HCT116 (cell line): ENCODE results near the gene GALNT6. TPM values are rescaled to one million over a fixed set of nuclear protein-coding genes. Genes with fewer than 3 reads are reported as not detected.

ENCODE experiments used
- ATAC-seq: fragments of 200-7000 bp; cut with Tn5 transposase; 2 replicates; pipeline ENCODE4 v1.9.1; 2020; ENCODE audit warnings: mild to moderate bottlenecking, moderate library complexity
- BruUV-seq: library from RNA; stranded (reverse); fragments of 400-500 nt; replicated peaks from 2 replicates; lab custom pipeline; 2021; lab: Mats Ljungman, UMichigan
- CTCF ChIA-PET: fragments of 300-600 bp; sonication (Branson Sonifier 250); formaldehyde crosslinking; loops from one replicate; lab custom pipeline; 2021; ENCODE audit warnings: antibody characterized with exemption; lab: Charles Lee
- POLR2A ChIA-PET: fragments of 300-600, 350-600 bp; sonication (Branson Sonifier 250); formaldehyde crosslinking; loops from one replicate; lab custom pipeline; 2021; ENCODE audit warnings: antibody characterized with exemption; lab: Charles Lee
- RAD21 ChIA-PET, 2 experiments: fragments of 300-600 bp; sonication (Branson Sonifier 250); formaldehyde crosslinking; loops; one replicate each; lab custom pipeline; 2023; ENCODE audit warnings: low total read pairs in 2 of 2; ENCODE audit not compliant: uncharacterized antibody in 2 of 2, unreplicated experiment in 2 of 2, low non-redundant PET in 1 of 2; lab: Charles Lee
- DNase-seq: peaks from one replicate; pipeline ENCODE4 v3.0.0-alpha.2; 2010; ENCODE audit warnings: low read depth, low spot score
- H2AFZ ChIP-seq: fragments of 200-600 bp; shearing (Covaris generic), sonication (generic); 2 replicates; pipeline ENCODE4 v1.6.1; 2017; ENCODE audit warnings: low read depth, mixed run types, mixed read lengths, antibody characterized with exemption, low read length; ENCODE audit not compliant: poor library complexity, severe bottlenecking
- H3K27ac ChIP-seq: 2 replicates; pipeline ENCODE4 v1.5.1; 2012; ENCODE audit warnings: low read depth, low read length
- H3K27me3 ChIP-seq: fragments of 200-600 bp; sonication (generic); 2 replicates; pipeline ENCODE4 v1.6.1; 2016; ENCODE audit warnings: mixed run types, low read length, mixed read lengths; ENCODE audit not compliant: insufficient read depth
- H3K36me3 ChIP-seq, 2 experiments: fragments of 200-500 bp in 1 of 2; fragments of 200-600 bp in 1 of 2; sonication (Bioruptor generic) in 1 of 2; sonication (generic) in 1 of 2; 2 replicates each; pipeline versions ENCODE4 v1.5.1 to v1.6.1; 2014 to 2016; ENCODE audit warnings: low read length in 2 of 2, inconsistent platforms in 1 of 2, mixed read lengths in 1 of 2, mixed run types in 1 of 2; ENCODE audit not compliant: insufficient read depth in 2 of 2, control insufficient read depth in 1 of 2
- H3K4me1 ChIP-seq, 2 experiments: fragments of 200-600 bp in 1 of 2; sonication (generic) in 1 of 2; 2 replicates each; pipeline versions ENCODE4 v1.5.1 to v1.6.1; 2012 to 2017; ENCODE audit warnings: low read length in 2 of 2, inconsistent platforms in 1 of 2, mild to moderate bottlenecking in 1 of 2, mixed read lengths in 1 of 2, mixed run types in 1 of 2, moderate library complexity in 1 of 2; ENCODE audit not compliant: insufficient read depth in 2 of 2, control insufficient read depth in 1 of 2
- H3K4me2 ChIP-seq: fragments of 200-600 bp; sonication (generic); 2 replicates; pipeline ENCODE4 v1.6.1; 2017; ENCODE audit warnings: mixed run types, low read length, mixed read lengths
- H3K4me3 ChIP-seq, 2 experiments: fragments of 200-600 bp in 1 of 2; sonication (generic) in 1 of 2; replicated peaks in 1 of 2; 2 replicates each; pipeline ENCODE4 v1.5.1; 2011 to 2016; ENCODE audit warnings: low read length in 2 of 2, control low read depth in 1 of 2, low read depth in 1 of 2, mild to moderate bottlenecking in 1 of 2, mixed read lengths in 1 of 2, mixed run types in 1 of 2
- H3K79me2 ChIP-seq: fragments of 200-600 bp; sonication (generic); 2 replicates; pipeline ENCODE4 v1.6.1; 2017; ENCODE audit warnings: mild to moderate bottlenecking, mixed run types, low read length, moderate library complexity, mixed read lengths; ENCODE audit not compliant: insufficient read depth
- H3K9ac ChIP-seq: fragments of 200-600 bp; sonication (generic); 2 replicates; pipeline ENCODE4 v1.6.1; 2016; ENCODE audit warnings: low read length, mixed read lengths
- H3K9me2 ChIP-seq: fragments of 200-600 bp; sonication (generic), shearing (Covaris generic); 2 replicates; pipeline ENCODE4 v1.6.1; 2017; ENCODE audit warnings: mixed run types, mild to moderate bottlenecking, moderate library complexity; ENCODE audit not compliant: insufficient read depth
- H3K9me3 ChIP-seq, 2 experiments: fragments of 200-500 bp in 1 of 2; fragments of 200-600 bp in 1 of 2; sonication (Bioruptor generic) in 1 of 2; sonication (generic) in 1 of 2; 2 replicates each; pipeline ENCODE4 v1.6.1; 2014 to 2017; ENCODE audit warnings: low read length in 2 of 2, mixed read lengths in 2 of 2, inconsistent platforms in 1 of 2, low read depth in 1 of 2, mild to moderate bottlenecking in 1 of 2, mixed run types in 1 of 2, moderate library complexity in 1 of 2; ENCODE audit not compliant: control insufficient read depth in 1 of 2, insufficient read depth in 1 of 2
- H4K20me1 ChIP-seq: fragments of 200-600 bp; sonication (generic), shearing (Covaris generic); 2 replicates; pipeline ENCODE4 v1.6.1; 2017; ENCODE audit warnings: mixed run types, mild to moderate bottlenecking, moderate library complexity; ENCODE audit not compliant: insufficient read depth
- ATF3 ChIP-seq: IDR thresholded peaks from 2 replicates; pipeline ENCODE4 v1.6.1; 2012
- CEBPB ChIP-seq: IDR thresholded peaks from 2 replicates; pipeline ENCODE4 v1.6.1; 2012; ENCODE audit warnings: low read depth
- EGR1 ChIP-seq: IDR thresholded peaks from 2 replicates; pipeline ENCODE4 v1.6.1; 2012; ENCODE audit warnings: low read depth
- FOSL1 ChIP-seq: IDR thresholded peaks from 2 replicates; pipeline ENCODE4 v1.6.1; 2012; ENCODE audit warnings: low read depth
- REST ChIP-seq: IDR thresholded peaks from 2 replicates; pipeline ENCODE4 v1.6.1; 2012; ENCODE audit warnings: low read depth
- SRF ChIP-seq: IDR thresholded peaks from 2 replicates; pipeline ENCODE4 v1.6.1; 2012; ENCODE audit warnings: low read depth
- TCF7L2 ChIP-seq: IDR thresholded peaks from 2 replicates; pipeline ENCODE4 v1.7.0; 2011; ENCODE audit warnings: borderline replicate concordance, inconsistent platforms; ENCODE audit not compliant: insufficient read depth, insufficient read length; ENCODE audit errors: extremely low read depth
- YY1 ChIP-seq: IDR thresholded peaks from 2 replicates; pipeline ENCODE4 v1.6.1; 2011; ENCODE audit warnings: low read length, low read depth, moderate library complexity, mild to moderate bottlenecking; ENCODE audit not compliant: insufficient replicate concordance; ENCODE audit errors: extremely low read depth
- ZFX ChIP-seq: fragments of 450-650 bp; IDR thresholded peaks from 2 replicates; pipeline ENCODE4 v1.6.1; 2017
- intact Hi-C: fragments of 100-400 bp; cut with micrococcal nuclease; formaldehyde crosslinking; loops from 2 replicates; pipeline ENCODE4 v1.10.0; 2022
- total RNA-seq: library from RNA; stranded (reverse); gene quantifications from one replicate; pipeline ENCODE4 v1.2.1, GENCODE V29; 2021; ENCODE audit not compliant: unreplicated experiment

GALNT6 gene
- total RNA-seq, 1 experiment from 2014 or later = 16.4 TPM

- no peak overlapping the region for H3K4me2 ChIP-seq
- ChIA-PET POLR2A (no interaction called here), CTCF (interaction anchor here (1.0 kb wide), 1 partner anchor 386 kb away, joined by 3 read pairs; no protein-coding TSS in a partner anchor), RAD21 (no interaction called here)
- no peak for ATAC-seq
- H4K20me1 ChIP-seq = no peaks in the 10 kb centered on the region
- H3K9me3 ChIP-seq = no peaks in the 10 kb centered on the region
- no peak for TF ChIP-seq FOSL1
- no peak for TF ChIP-seq CEBPB
- no peak for TF ChIP-seq EGR1
- TF ChIP-seq YY1 = no peak
- TF ChIP-seq ATF3 = no peak
- TF ChIP-seq SRF = no peak
- TF ChIP-seq REST = no peak
- TF ChIP-seq TCF7L2 = no peak
- no peak for TF ChIP-seq ZFX
- H3K4me1 ChIP-seq = no peaks in the 10 kb centered on the region; a peak in 1 of 4 replicates
- 0 out of 2 replicates have a peak, but pooled peaks cover 3% of the 10 kb centered on the region for H3K9me2 ChIP-seq
- no peaks in the 10 kb centered on the region for H3K79me2 ChIP-seq
- no TSS peak for BruUV-seq
- H3K9ac ChIP-seq = no peak overlapping the region
- DNase-seq = no peak
- no peaks in the 10 kb centered on the region for H3K27me3 ChIP-seq
- no peak overlapping the region for H3K27ac ChIP-seq
- no peak overlapping the region for H2AFZ ChIP-seq
- no peaks in the 10 kb centered on the region for H3K36me3 ChIP-seq
- intact Hi-C loops = no loop called here
- H3K4me3 ChIP-seq = no peak overlapping the region
Measured at GRCh38 chr12:51437431-51437830, 46.2 kb upstream of the GALNT6 start.
